GM19452 (cell line): ENCODE results near the gene AJM1.

Experiments
- ATAC-seq: cut with Tn5 transposase; IDR thresholded peaks from one replicate; pipeline ENCODE4 v1.9.1; 2021; ENCODE audit not compliant: unreplicated experiment

Gene AJM1

GRCh38 chr9:136807281-136808074, 34.8 kb upstream of the AJM1 start, which contains the start of gene RABL6:
Gene RABL6 (plus strand): TSS chr9:136807948. CDS start chr9:136808197, 249 bp downstream.
- ATAC-seq, result peak; percentile 76

- ATAC-seq, result peak; percentile 32
Observed at GRCh38 chr9:136808075-136808805, 34.0 kb upstream of the AJM1 start.

GRCh38 chr9:136808806-136809158, 33.5 kb upstream of the AJM1 start:
- ATAC-seq, result no peak

GRCh38 chr9:136814725-136815421, 27.4 kb upstream of the AJM1 start:
- no peak for ATAC-seq

- no peak for ATAC-seq
Observed at GRCh38 chr9:136815422-136815782, 26.9 kb upstream of the AJM1 start.

- ATAC-seq, result no peak
Observed at GRCh38 chr9:136820971-136821825, 21.1 kb upstream of the AJM1 start.

- no peak for ATAC-seq
Observed at GRCh38 chr9:136821826-136822544, 20.3 kb upstream of the AJM1 start.

- no peak for ATAC-seq
Observed at GRCh38 chr9:136823136-136824046, 18.9 kb upstream of the AJM1 start.

- ATAC-seq, result no peak
Observed at GRCh38 chr9:136824496-136825225, 17.6 kb upstream of the AJM1 start.

GRCh38 chr9:136825295-136826187, 16.7 kb upstream of the AJM1 start:
- ATAC-seq, result no peak

- ATAC-seq, result no peak
Observed at GRCh38 chr9:136826188-136826541, 16.1 kb upstream of the AJM1 start.

- no peak for ATAC-seq
Observed at GRCh38 chr9:136826703-136827582, 15.3 kb upstream of the AJM1 start.

- no peak for ATAC-seq
Observed at GRCh38 chr9:136827794-136828473, 14.3 kb upstream of the AJM1 start.

- ATAC-seq, result no peak
Observed at GRCh38 chr9:136828474-136829140, 13.7 kb upstream of the AJM1 start.

- ATAC-seq, result no peak
Observed at GRCh38 chr9:136829412-136829811, 12.9 kb upstream of the AJM1 start.
